Myocyte (in vitro differentiated cells): ENCODE results near the gene CARD16. TPM values are rescaled to one million over a fixed set of nuclear protein-coding genes. Genes with fewer than 3 reads are reported as not detected.
"Not testable (repeated sequence)": the region's sequence is repeated elsewhere in the genome, so short reads cannot be mapped to it uniquely, and the experiment has no call there.

ENCODE experiments used
- DNase-seq: peaks from one replicate; pipeline ENCODE4 v3.0.0-alpha.2; 2012; ENCODE audit warnings: low read depth
- total RNA-seq: library from RNA; depleted of rRNA; stranded (reverse); fragments of >200 nt; gene quantifications from 2 replicates; pipeline ENCODE4 v1.2.3, GENCODE V29; 2014

The CARD16 gene
- total RNA-seq, 1 donor from 2014 or later = not detected

GRCh38 chr11:105051559-105051958, 6.4 kb upstream of the CARD16 start:
- DNase-seq = no peak

DNA sequence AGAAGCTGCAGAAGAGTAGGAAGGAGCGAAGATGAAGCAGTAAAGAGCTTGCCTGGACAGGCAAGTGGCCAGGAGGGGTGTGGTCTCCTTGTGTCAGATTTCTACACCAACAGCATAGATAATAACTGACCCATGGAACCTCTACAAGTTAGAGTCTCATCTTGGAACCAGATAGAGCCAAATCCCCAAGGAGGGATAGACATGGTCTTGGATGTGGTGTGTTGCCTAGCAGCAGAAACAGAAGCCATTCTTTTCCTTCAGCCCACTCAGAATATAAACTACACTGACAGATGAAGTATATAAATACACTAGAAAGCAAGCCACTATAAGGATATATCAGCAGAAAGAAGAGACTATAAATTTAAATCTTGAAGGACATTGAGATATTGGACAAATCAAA, 4.3 kb upstream of the CARD16 start:
- DNase-seq = peak; percentile 8

- peak; percentile 85 for DNase-seq
Measured at GRCh38 chr11:105046898-105047579, 1.9 kb upstream of the CARD16 start.

GRCh38 chr11:105045676-105046296, 651 bp upstream of the CARD16 start:
- no peak for DNase-seq

GRCh38 chr11:105042178-105042577, 3.0 kb downstream of the CARD16 start:
- no peak for DNase-seq

- DNase-seq = no peak
Measured at GRCh38 chr11:105040703-105041102, 4.4 kb downstream of the CARD16 start.

DNA sequence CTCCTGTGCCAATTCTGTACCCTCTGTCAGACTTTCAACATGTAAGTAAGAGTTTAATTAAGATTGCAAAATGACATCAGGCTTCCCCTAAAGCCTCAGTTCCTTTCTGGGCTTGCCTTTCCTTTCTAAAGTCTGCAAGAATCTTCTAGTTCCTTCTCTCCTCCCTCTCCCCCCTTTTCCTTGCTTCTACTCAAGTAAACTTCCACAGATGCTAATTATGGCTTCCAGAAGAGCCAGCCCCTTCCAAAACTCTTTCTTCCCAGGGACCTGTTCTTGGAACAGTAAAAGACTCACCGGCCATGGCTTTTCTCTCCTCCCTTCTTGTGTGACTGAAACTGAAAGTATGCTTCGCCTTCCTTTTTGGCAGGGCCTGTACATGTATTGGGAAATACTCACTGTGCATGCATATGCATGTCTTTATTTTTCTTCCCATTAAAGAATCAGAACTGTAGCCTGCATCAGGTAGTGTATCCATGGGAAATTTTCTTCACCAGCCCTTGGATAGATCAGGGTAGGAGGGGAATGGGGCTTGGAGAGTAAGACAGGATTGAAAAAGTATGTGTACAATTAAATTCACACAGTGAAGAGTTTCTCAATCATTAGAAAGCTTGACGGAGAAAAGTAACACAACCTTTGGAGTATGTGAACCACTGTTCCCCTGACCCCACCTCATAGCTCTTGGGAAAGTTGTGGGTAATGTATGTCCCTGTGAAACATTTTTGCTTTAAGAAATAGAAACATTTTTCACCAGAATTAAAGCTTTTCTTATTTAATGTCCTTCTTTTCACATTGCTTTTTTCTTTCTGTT, 10.1 kb downstream of the CARD16 start, which contains the start of gene CASP1:
Gene CASP1, minus strand, starts transcription at position 332 of the 808 bp plus-strand sequence. Its CDS starts 31 bp downstream, at position 301.
- DNase-seq = peak; percentile 38

DNA sequence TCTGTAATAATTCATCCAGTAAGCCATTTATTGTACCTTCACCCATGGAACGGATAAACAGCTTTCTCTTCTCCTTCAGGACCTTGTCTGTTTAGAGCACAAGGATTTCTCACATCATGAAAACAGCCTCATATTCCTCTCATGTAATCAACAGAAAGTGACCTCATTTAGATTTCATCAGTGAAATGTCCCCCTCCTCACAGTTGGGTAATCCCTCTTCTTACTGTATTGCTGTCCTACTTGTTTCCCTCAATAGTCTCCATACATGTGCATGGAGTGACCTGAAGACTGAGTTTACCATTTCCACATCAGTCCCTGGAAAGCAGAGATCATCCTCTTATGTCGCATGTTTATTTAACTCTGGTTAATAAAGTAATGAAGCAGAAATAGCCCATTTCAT, 10.7 kb downstream of the CARD16 start:
- not testable (repeated sequence) for DNase-seq

DNA sequence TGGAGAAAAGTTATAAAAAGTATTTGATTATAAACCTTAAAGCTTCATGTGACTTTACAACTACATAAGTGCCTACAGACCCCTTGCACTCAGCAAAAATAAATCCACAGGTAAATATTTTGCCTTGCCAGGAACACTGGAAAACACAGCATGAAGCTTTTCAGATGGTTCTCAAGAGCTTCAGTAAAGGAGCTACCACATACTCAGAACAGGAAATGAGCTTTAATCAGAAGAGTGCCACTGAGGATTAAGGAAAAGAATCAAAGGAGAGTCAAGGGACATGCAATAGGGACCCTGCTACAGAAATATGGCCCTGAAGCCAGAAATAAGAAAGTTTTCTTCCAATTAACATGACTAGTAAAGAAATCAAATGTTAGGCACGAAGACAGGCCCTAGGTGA, 11.4 kb downstream of the CARD16 start:
- DNase-seq = no peak

GRCh38 chr11:105033343-105033742, 11.8 kb downstream of the CARD16 start:
- no peak for DNase-seq

GRCh38 chr11:105032495-105032894, 12.6 kb downstream of the CARD16 start:
- DNase-seq = no peak

- no peak for DNase-seq
Measured at GRCh38 chr11:105027678-105028077, 17.5 kb downstream of the CARD16 start.

- no peak for DNase-seq
Measured at GRCh38 chr11:105024394-105024793, 20.7 kb downstream of the CARD16 start.

GRCh38 chr11:105023003-105023402, 22.1 kb downstream of the CARD16 start, which contains the start of gene CASP5:
TSS of gene CASP5 (minus strand) at chr11:105023168. CDS start at chr11:105023136, 32 bp downstream.
- DNase-seq = no peak

GRCh38 chr11:105022527-105022926, 22.6 kb downstream of the CARD16 start:
- DNase-seq = no peak

DNA sequence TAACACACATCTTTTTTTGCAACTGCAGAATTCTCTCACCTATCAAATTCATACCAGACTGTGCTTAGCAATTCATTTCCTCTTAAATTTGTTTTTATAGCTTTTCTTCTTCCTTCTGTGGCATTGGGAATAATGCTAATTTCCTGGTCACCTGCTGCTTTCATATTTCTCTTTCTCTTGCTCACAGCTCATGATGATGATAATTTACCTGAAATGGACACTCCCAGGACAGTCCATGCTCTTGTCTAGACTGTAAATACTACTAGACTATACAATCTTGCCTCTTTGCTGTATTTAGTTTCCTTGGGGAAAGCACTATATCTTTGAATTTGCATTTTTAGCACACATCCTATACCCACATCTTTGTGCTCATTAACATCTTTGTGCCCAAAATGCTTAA, 37.7 kb downstream of the CARD16 start:
- no peak for DNase-seq

- no peak for DNase-seq
Measured at GRCh38 chr11:105005451-105005845, 39.7 kb downstream of the CARD16 start.

DNA sequence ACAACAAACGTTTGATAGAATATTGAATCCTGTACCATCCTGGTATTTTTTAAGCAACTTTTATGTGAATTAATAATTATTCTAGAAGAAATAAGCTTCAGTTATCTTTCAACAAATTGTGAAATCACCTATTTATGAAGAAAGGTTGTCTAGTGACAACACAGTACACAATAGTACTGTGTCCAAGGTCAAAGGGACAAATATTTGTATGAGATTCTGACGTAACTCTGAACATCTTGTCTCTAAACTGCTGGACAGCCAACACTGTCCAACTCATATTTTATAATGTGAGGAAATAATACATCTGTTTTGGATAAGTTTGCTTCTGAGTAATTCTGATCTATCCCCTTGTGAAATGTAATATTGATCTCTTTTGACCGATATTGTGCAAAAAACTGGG, 41.1 kb downstream of the CARD16 start:
- DNase-seq = no peak

DNA sequence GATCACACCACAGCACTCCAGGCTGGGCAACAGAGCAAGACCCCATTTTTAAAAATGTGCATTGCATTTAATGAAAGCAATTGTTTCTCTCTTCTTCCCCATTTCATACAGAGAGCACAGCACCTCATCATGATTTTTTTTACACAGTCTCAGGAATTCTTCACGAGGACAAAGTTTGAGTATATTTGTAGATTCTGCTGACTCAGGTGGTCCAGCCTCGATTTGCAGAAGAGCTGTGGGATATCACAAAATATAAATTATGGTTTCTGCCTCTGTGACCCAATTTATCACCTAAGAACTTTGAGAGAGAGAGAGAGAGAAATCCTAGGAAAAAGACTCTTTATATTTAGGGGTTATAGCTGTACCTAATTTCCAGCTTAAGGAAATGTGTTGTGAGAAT, 42.0 kb downstream of the CARD16 start:
- DNase-seq = no peak

DNA sequence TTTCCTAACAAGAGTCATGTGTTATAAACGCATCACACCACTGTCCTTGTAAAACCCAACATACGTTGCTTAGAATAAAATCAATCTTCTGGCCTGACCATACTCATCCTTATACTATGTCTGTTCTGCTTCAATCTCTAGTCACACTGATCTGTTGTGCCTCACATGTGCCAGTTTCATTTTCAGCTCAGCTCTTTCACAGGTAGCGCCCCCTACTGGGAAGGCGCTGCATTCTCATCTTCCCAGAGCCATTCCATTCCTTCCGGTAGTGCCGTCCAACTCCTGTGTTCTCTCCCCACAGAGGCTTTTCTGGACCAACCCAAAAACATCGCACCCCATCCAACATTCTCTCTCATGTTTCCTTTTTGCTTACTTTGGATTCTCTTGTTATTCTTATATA, 44.3 kb downstream of the CARD16 start:
- no peak for DNase-seq

DNA sequence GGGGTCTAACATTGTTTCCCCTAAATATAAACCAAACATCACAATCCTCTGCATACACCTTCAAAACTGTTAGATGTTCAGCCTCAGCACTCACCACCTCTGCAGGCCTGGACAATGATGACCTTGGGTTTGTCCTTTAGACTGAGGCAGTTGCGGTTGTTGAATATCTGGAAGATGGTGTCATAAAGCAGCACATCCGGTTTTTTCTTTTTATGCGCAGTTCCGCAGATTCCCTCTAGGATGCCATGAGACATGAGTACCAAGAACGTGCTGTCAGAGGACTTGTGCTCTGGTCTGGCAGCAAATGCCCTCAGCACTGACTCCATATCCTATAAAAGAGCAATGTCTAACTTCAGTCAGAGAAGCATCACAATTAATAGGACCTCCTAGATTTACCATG, 45.0 kb downstream of the CARD16 start:
- peak; percentile 20 for DNase-seq

- no peak for DNase-seq
Measured at GRCh38 chr11:104999721-105000120, 45.4 kb downstream of the CARD16 start.
